Panc1 (cell line): Measurements from ENCODE around the gene TMEM40. TPM values are rescaled to one million over a fixed set of nuclear protein-coding genes. Genes with fewer than 3 reads are reported as not detected.

Source experiments
- ATAC-seq: fragments of 200-7000 bp; cut with Tn5 transposase; 2 replicates; pipeline ENCODE4 v1.9.1; 2020; ENCODE audit warnings: mild to moderate bottlenecking, moderate library complexity
- BruUV-seq: library from RNA; stranded (reverse); fragments of 400-500 nt; replicated peaks from 2 replicates; lab custom pipeline; 2021; lab: Mats Ljungman, UMichigan
- CTCF ChIA-PET: fragments of 300-600 bp; sonication (Branson Sonifier 250); formaldehyde crosslinking; loops from one replicate; lab custom pipeline; 2022; ENCODE audit warnings: antibody characterized with exemption; lab: Charles Lee
- POLR2A ChIA-PET: fragments of 300-600 bp; sonication (Branson Sonifier 250); formaldehyde crosslinking; loops from one replicate; lab custom pipeline; 2022; ENCODE audit warnings: antibody characterized with exemption; lab: Charles Lee
- DNase-seq: peaks from one replicate; pipeline ENCODE4 v3.0.0-alpha.2; 2010; ENCODE audit warnings: low read depth, low spot score
- H3K27ac ChIP-seq: 2 replicates; pipeline ENCODE4 v1.5.1; 2011; ENCODE audit warnings: mild to moderate bottlenecking, low read length, inconsistent platforms
- H3K27me3 ChIP-seq: fragments of 200-500 bp; sonication (Bioruptor generic); 2 replicates; pipeline ENCODE4 v1.6.0; 2014; ENCODE audit warnings: low read length, inconsistent platforms; ENCODE audit not compliant: control insufficient read depth, insufficient read depth
- H3K36me3 ChIP-seq: fragments of 200-500 bp; sonication (Bioruptor generic); 2 replicates; pipeline ENCODE4 v1.5.1; 2014; ENCODE audit warnings: inconsistent platforms, mild to moderate bottlenecking, low read length, moderate library complexity; ENCODE audit not compliant: control insufficient read depth, insufficient read depth
- H3K4me1 ChIP-seq: 2 replicates; pipeline ENCODE4 v1.5.1; 2011; ENCODE audit warnings: inconsistent platforms, mild to moderate bottlenecking, low read length, moderate library complexity; ENCODE audit not compliant: control insufficient read depth, insufficient read depth
- H3K4me3 ChIP-seq, 2 experiments: 2 replicates each; pipeline ENCODE4 v1.5.1; 2011 to 2012; ENCODE audit warnings: low read depth in 2 of 2, low read length in 2 of 2, mild to moderate bottlenecking in 2 of 2, inconsistent platforms in 1 of 2, moderate library complexity in 1 of 2
- H3K9me3 ChIP-seq: fragments of 200-500 bp; sonication (Bioruptor generic); 2 replicates; pipeline ENCODE4 v1.5.1; 2014; ENCODE audit warnings: low read depth, mild to moderate bottlenecking, inconsistent platforms, low read length, moderate library complexity; ENCODE audit not compliant: control insufficient read depth, insufficient read depth
- POLR2AphosphoS5 ChIP-seq: IDR thresholded peaks from 2 replicates; pipeline ENCODE4 v1.6.1; 2012; ENCODE audit warnings: mild to moderate bottlenecking, low read depth, low read length, moderate library complexity
- SIN3A ChIP-seq: IDR thresholded peaks from 2 replicates; pipeline ENCODE4 v1.6.1; 2012; ENCODE audit warnings: low read depth, mild to moderate bottlenecking, low read length, moderate library complexity, borderline replicate concordance; ENCODE audit not compliant: insufficient read depth
- TCF7L2 ChIP-seq: IDR thresholded peaks from 2 replicates; pipeline ENCODE4 v1.6.1; 2011; ENCODE audit warnings: mild to moderate bottlenecking, low read depth, low read length, inconsistent platforms
- in situ Hi-C: cut with HindIII; loops from 2 replicates; pipeline ENCODE4 v1.10.0; 2016; ENCODE audit warnings: low sequenced_read_pairs, low pct_unique_long_range_greater_than_20kb
- intact Hi-C: fragments of 100-400 bp; cut with micrococcal nuclease; formaldehyde crosslinking; loops from one replicate; pipeline ENCODE4 v1.10.0; 2022; ENCODE audit not compliant: unreplicated experiment
- total RNA-seq: library from RNA; stranded (reverse); gene quantifications from one replicate; pipeline ENCODE4 v1.2.1, GENCODE V29; 2021; ENCODE audit not compliant: unreplicated experiment
- TF ChIP-seq, protein P1 (sequence below): fragments of 450-650 bp; IDR thresholded peaks from 2 replicates; pipeline ENCODE4 v1.5.1; 2017; ENCODE audit warnings: mild to moderate bottlenecking
- TF ChIP-seq, protein P2 (sequence below), 2 experiments: IDR thresholded peaks; 2 replicates each; pipeline ENCODE4 v1.6.1; 2011 to 2012; ENCODE audit warnings: low read depth in 2 of 2, control low read depth in 1 of 2, low read length in 1 of 2, mild to moderate bottlenecking in 1 of 2, moderate library complexity in 1 of 2; ENCODE audit not compliant: insufficient read depth in 1 of 2

Gene TMEM40
- total RNA-seq, 1 experiment from 2014 or later, result 1.3 TPM

DNA sequence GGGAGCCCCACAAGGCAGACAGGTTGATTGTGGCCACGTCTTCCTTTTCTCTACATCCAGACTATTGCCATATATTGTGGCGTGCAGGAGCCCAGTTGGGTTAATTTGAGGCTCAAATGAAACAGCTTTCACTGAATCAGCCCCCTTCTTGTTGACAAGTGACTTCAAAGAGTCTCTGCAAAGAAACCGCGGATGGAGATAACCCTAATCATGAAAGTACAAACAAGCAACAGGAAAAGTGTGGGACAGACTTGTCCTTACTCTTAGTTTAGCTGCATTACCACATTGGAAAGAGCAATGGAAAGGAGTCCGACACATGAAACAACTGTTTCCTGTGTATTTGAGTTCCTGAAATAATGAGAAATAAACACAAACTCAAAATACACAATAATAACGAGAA lies 3.3 kb downstream of the TMEM40 start:
- Histone ChIP-seq H3K4me1 (peaks cover 13% of the 10 kb centered on the region), H3K27me3 (no peaks in the 10 kb centered on the region), H3K9me3 (no peaks in the 10 kb centered on the region), H3K36me3 (no peaks in the 10 kb centered on the region), H3K4me3 (no peak overlapping the region), H3K27ac (no peak overlapping the region)
- no TSS peak for BruUV-seq
- ChIA-PET CTCF (no interaction called here), POLR2A (no interaction called here)
- ATAC-seq, result no peak
- no peak for DNase-seq
- intact Hi-C loops (no loop called here), in situ Hi-C loops (no loop called here)
- TF ChIP-seq, protein P1, sequence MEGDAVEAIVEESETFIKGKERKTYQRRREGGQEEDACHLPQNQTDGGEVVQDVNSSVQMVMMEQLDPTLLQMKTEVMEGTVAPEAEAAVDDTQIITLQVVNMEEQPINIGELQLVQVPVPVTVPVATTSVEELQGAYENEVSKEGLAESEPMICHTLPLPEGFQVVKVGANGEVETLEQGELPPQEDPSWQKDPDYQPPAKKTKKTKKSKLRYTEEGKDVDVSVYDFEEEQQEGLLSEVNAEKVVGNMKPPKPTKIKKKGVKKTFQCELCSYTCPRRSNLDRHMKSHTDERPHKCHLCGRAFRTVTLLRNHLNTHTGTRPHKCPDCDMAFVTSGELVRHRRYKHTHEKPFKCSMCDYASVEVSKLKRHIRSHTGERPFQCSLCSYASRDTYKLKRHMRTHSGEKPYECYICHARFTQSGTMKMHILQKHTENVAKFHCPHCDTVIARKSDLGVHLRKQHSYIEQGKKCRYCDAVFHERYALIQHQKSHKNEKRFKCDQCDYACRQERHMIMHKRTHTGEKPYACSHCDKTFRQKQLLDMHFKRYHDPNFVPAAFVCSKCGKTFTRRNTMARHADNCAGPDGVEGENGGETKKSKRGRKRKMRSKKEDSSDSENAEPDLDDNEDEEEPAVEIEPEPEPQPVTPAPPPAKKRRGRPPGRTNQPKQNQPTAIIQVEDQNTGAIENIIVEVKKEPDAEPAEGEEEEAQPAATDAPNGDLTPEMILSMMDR, result no peak
- no peak for TF ChIP-seq SIN3A
- TF ChIP-seq POLR2AphosphoS5, result no peak

DNA sequence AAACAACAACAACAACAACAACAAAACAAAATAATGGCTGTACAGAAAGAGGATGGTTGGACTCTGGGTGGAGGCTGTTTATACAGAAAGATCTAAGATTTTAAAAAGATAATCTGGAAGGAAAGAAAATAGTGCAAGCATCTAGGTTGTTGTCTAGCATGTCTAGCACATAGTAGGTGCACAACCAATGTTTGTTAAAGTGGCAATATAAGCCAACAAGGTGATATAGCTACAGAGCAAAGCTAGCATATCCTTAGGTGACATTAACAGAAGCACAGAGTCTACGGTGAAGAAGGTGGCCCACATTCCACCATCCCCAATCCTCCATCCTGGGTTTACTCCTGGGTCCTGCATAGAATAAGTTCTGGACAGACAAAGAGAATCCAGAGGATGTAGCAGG lies 4.7 kb downstream of the TMEM40 start:
- H3K4me3 ChIP-seq, result no peak overlapping the region
- no peaks in the 10 kb centered on the region for H3K36me3 ChIP-seq
- no peaks in the 10 kb centered on the region for H3K27me3 ChIP-seq
- ChIA-PET CTCF (no interaction called here), POLR2A (interaction anchor here (0.6 kb wide), 1 partner anchor 454 kb away, joined by 5 read pairs; no protein-coding TSS in a partner anchor)
- no peak overlapping the region for H3K27ac ChIP-seq
- H3K4me1 ChIP-seq, result peaks cover 10% of the 10 kb centered on the region
- intact Hi-C loops, result no loop called here
- in situ Hi-C loops, result no loop called here
- BruUV-seq, result no TSS peak
- H3K9me3 ChIP-seq, result no peaks in the 10 kb centered on the region
- TF ChIP-seq SIN3A (no peak), TCF7L2 (no peak), POLR2AphosphoS5 (no peak)
- TF ChIP-seq, protein P2, sequence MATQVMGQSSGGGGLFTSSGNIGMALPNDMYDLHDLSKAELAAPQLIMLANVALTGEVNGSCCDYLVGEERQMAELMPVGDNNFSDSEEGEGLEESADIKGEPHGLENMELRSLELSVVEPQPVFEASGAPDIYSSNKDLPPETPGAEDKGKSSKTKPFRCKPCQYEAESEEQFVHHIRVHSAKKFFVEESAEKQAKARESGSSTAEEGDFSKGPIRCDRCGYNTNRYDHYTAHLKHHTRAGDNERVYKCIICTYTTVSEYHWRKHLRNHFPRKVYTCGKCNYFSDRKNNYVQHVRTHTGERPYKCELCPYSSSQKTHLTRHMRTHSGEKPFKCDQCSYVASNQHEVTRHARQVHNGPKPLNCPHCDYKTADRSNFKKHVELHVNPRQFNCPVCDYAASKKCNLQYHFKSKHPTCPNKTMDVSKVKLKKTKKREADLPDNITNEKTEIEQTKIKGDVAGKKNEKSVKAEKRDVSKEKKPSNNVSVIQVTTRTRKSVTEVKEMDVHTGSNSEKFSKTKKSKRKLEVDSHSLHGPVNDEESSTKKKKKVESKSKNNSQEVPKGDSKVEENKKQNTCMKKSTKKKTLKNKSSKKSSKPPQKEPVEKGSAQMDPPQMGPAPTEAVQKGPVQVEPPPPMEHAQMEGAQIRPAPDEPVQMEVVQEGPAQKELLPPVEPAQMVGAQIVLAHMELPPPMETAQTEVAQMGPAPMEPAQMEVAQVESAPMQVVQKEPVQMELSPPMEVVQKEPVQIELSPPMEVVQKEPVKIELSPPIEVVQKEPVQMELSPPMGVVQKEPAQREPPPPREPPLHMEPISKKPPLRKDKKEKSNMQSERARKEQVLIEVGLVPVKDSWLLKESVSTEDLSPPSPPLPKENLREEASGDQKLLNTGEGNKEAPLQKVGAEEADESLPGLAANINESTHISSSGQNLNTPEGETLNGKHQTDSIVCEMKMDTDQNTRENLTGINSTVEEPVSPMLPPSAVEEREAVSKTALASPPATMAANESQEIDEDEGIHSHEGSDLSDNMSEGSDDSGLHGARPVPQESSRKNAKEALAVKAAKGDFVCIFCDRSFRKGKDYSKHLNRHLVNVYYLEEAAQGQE (IDR thresholded peaks at IDR 0.05; ENCODE audit: insufficient read depth in 1 of 2, low read depth in 2 of 2, low read length in 1 of 2), result no peak
- TF ChIP-seq, protein P1, result no peak
- ATAC-seq (no peak), DNase-seq (no peak)
